Activated CD8-positive, alpha-beta T cell treated with anti-CD3 and anti-CD28 coated beads for 36 hours (primary cell): Measurements from ENCODE around the gene TMCC1. TPM values are rescaled to one million over a fixed set of nuclear protein-coding genes. Genes with fewer than 3 reads are reported as not detected.

ENCODE experiments used
- ATAC-seq: fragments of 200-7000 bp; cut with Tn5 transposase; one replicate; pipeline ENCODE4 v1.10.0; 2021; ENCODE audit warnings: mild to moderate bottlenecking, moderate library complexity
- CTCF ChIA-PET: fragments of 350-600 bp; sonication (Branson Sonifier 250); formaldehyde crosslinking; loops from one replicate; lab custom pipeline; 2021; ENCODE audit warnings: antibody characterized with exemption; lab: Charles Lee
- POLR2A ChIA-PET: fragments of 350-600 bp; sonication (Branson Sonifier 250); formaldehyde crosslinking; loops from one replicate; lab custom pipeline; 2021; ENCODE audit warnings: antibody characterized with exemption; lab: Charles Lee
- DNase-seq: peaks from one replicate; pipeline ENCODE4 v3.0.0-alpha.2; 2020
- H3K27ac Mint-ChIP-seq: one replicate; pipeline ENCODE4 v1.8.0; 2021; ENCODE audit warnings: mild to moderate bottlenecking, mixed read lengths
- H3K27me3 Mint-ChIP-seq: one replicate; pipeline ENCODE4 v1.8.0; 2021; ENCODE audit warnings: mixed read lengths
- H3K36me3 Mint-ChIP-seq: one replicate; pipeline ENCODE4 v1.8.0; 2021; ENCODE audit warnings: low read depth, mixed read lengths
- H3K4me1 Mint-ChIP-seq: one replicate; pipeline ENCODE4 v1.8.0; 2021; ENCODE audit warnings: low read depth, mixed read lengths
- H3K4me3 Mint-ChIP-seq: one replicate; pipeline ENCODE4 v1.8.0; 2021; ENCODE audit warnings: mild to moderate bottlenecking, moderate library complexity, mixed read lengths
- H3K9me3 Mint-ChIP-seq: one replicate; pipeline ENCODE4 v1.8.0; 2021; ENCODE audit warnings: mixed read lengths
- intact Hi-C: fragments of 100-400 bp; cut with micrococcal nuclease; formaldehyde crosslinking; loops from one replicate; pipeline ENCODE4 v1.10.0; 2022
- total RNA-seq, 2 experiments: library from RNA; stranded (reverse); gene quantifications; one replicate each; pipeline ENCODE4 v1.2.3, GENCODE V29; 2021
- TF ChIP-seq, protein P1 (sequence below): fragments of 200-600 bp; IDR thresholded peaks from one replicate; pipeline ENCODE4 v1.8.0; 2022; ENCODE audit warnings: antibody characterized with exemption, mild to moderate bottlenecking

TMCC1 gene
- total RNA-seq, 2 experiments from 2014 or later = 14.1 to 18.0 TPM

DNA sequence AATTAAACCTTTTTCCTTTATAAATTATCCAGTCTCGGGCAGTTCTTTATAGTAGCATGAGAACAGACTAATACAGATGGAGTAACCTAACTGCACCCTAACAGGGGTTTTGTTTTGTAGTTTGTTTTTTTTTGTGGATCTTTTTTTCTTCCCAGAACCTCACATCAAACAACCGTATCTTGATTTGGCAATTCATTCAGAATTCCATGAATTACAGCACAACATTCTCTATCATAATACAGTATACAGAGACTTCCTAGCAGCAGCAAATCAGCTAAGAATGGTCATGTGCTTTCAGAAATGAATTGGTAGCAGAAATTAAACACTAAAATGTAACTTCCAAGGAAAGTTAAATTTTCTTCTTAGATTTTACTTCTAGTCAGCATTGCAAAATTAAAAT lies 114.6 kb downstream of the TMCC1 start:
- CTCF ChIA-PET = no interaction called here
- H3K36me3 Mint-ChIP-seq = peaks cover 2% of the 10 kb centered on the region
- H3K4me3 Mint-ChIP-seq = no peak overlapping the region
- DNase-seq (no peak), ATAC-seq (no peak)
- no peaks in the 10 kb centered on the region for H3K4me1 Mint-ChIP-seq
- no peaks in the 10 kb centered on the region for H3K27me3 Mint-ChIP-seq
- H3K9me3 Mint-ChIP-seq = no peaks in the 10 kb centered on the region
- H3K27ac Mint-ChIP-seq = no peak overlapping the region
- intact Hi-C loops = no loop called here
- TF ChIP-seq, protein P1, sequence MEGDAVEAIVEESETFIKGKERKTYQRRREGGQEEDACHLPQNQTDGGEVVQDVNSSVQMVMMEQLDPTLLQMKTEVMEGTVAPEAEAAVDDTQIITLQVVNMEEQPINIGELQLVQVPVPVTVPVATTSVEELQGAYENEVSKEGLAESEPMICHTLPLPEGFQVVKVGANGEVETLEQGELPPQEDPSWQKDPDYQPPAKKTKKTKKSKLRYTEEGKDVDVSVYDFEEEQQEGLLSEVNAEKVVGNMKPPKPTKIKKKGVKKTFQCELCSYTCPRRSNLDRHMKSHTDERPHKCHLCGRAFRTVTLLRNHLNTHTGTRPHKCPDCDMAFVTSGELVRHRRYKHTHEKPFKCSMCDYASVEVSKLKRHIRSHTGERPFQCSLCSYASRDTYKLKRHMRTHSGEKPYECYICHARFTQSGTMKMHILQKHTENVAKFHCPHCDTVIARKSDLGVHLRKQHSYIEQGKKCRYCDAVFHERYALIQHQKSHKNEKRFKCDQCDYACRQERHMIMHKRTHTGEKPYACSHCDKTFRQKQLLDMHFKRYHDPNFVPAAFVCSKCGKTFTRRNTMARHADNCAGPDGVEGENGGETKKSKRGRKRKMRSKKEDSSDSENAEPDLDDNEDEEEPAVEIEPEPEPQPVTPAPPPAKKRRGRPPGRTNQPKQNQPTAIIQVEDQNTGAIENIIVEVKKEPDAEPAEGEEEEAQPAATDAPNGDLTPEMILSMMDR = no peak
- POLR2A ChIA-PET = no interaction called here

DNA sequence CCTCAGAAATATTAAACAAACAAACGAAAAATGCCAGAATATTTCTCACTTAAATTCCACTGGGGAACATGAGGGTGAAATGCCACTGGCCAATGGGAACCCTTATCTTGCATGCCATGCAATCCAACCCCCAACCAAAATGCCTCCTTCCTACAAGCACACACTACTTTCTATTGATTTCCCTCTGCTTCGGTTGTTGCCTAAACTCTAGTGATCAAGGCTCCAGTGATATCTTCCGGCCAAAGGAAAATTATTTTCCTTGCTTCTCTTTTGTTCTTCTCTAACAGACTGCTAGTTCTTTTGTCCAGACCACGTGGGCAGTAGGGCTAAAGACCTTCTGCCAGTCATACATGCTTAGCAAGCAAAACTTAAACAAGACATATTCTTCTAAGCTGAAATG lies 115.7 kb downstream of the TMCC1 start:
- Mint-ChIP-seq H3K27ac (no peak overlapping the region), H3K36me3 (peaks cover 2% of the 10 kb centered on the region), H3K4me3 (no peak overlapping the region), H3K4me1 (no peaks in the 10 kb centered on the region), H3K27me3 (no peaks in the 10 kb centered on the region), H3K9me3 (no peaks in the 10 kb centered on the region)
- DNase-seq = no peak
- TF ChIP-seq, protein P1 = no peak
- ATAC-seq = no peak
- intact Hi-C loops = no loop called here
- ChIA-PET CTCF (no interaction called here), POLR2A (no interaction called here)

DNA sequence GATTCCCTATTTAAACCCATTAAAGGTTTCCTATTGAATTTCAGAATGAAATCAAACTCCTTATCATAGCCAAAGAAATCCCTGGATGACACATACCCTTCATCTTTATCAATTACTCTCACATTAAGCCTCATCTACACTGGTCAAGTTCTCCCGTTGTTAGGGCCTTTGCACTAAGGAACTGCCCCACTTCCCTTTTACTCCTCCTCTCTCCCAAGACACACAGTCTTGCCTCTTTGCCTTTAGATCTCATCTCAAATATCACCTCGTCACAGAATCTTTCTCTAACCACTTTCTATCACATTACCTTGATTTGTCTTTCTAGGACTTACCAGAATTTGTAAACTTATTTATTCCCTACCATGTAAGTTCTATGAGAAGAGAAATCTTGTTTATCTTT lies 117.6 kb downstream of the TMCC1 start:
- no peaks in the 10 kb centered on the region for H3K9me3 Mint-ChIP-seq
- CTCF ChIA-PET = no interaction called here
- DNase-seq (no peak), ATAC-seq (no peak)
- intact Hi-C loops = no loop called here
- TF ChIP-seq, protein P1 = no peak
- no peak overlapping the region for H3K4me3 Mint-ChIP-seq
- no peaks in the 10 kb centered on the region for H3K4me1 Mint-ChIP-seq
- POLR2A ChIA-PET = no interaction called here
- peaks cover 2% of the 10 kb centered on the region for H3K36me3 Mint-ChIP-seq
- no peak overlapping the region for H3K27ac Mint-ChIP-seq
- H3K27me3 Mint-ChIP-seq = no peaks in the 10 kb centered on the region

DNA sequence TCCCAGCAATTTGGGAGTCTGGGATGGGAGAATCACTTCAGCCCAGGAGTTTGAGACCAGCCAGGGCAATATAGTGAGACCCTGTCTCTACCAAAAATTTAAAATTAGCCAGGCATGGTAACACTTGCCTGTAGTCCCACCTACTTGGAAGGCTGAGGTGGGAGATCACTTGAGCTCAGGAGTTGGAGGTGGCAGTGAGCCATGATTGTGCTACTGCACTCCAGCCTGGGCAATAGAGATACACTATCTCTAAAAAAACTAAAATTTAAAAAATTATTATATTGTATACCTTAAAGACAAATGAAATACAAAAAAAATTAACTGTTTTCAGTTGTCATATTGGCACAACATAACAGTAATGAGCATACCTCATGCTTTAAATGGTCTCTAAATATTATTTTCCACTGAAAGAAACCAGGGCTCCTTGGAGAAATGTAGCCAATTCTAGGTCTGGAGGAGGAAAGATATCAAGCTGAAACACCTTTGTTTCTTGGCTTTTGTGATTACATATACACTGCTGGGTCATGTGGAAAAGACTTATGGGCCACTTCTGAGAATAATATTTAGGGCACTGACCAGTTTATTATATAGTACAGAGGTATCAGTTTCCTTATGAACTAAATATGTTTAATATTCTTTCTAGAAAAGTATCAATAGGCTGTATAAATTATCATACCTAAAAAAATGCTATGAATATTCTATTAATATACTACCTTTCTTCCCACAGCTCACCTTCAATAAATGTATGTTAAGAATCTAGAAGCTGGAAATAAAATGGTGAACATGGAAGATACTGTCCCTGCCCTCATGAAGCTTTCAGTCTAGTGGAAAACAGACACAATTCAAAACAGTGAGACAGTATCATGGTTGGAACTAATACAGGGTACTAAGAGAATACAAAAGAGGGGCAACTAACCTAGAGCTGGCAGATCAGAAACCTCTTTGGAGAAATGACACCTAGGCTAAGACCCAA lies 119.5 kb downstream of the TMCC1 start:
- H3K9me3 Mint-ChIP-seq = no peaks in the 10 kb centered on the region

More for the DNA sequence above, 119.5 kb downstream of the TMCC1 start:
- H3K4me3 Mint-ChIP-seq = no peak overlapping the region
- intact Hi-C loops = no loop called here
- TF ChIP-seq, protein P1 = no peak
- ATAC-seq (no peak), DNase-seq (no peak)
- ChIA-PET CTCF (interaction anchor here (1.1 to 1.4 kb wide), 2 partner anchors 10 to 13 kb away, joined by 3 read pairs; no protein-coding TSS in a partner anchor), POLR2A (no interaction called here)
- H3K27me3 Mint-ChIP-seq = no peaks in the 10 kb centered on the region
- H3K36me3 Mint-ChIP-seq = peaks cover 2% of the 10 kb centered on the region
- H3K4me1 Mint-ChIP-seq = no peaks in the 10 kb centered on the region
- no peak overlapping the region for H3K27ac Mint-ChIP-seq
